ENCODE results near the gene KRT222.

- TF ChIP-seq GATA3 (IDR thresholded peaks at IDR 0.05; ENCODE audit: low read depth, low read length) (no peak), GATA2 (IDR thresholded peaks at IDR 0.05; ENCODE audit: low read depth, low read length) (no peak)
Measured at GRCh38 chr17:40671282-40671681, 6.3 kb upstream of the KRT222 start.
